ENCODE measurements around the gene ASPG. TPM values are rescaled to one million over a fixed set of nuclear protein-coding genes. Genes with fewer than 3 reads are reported as not detected.

ASPG gene
- total RNA-seq, 1 experiment from 2014 or later = 0.22 TPM

DNA sequence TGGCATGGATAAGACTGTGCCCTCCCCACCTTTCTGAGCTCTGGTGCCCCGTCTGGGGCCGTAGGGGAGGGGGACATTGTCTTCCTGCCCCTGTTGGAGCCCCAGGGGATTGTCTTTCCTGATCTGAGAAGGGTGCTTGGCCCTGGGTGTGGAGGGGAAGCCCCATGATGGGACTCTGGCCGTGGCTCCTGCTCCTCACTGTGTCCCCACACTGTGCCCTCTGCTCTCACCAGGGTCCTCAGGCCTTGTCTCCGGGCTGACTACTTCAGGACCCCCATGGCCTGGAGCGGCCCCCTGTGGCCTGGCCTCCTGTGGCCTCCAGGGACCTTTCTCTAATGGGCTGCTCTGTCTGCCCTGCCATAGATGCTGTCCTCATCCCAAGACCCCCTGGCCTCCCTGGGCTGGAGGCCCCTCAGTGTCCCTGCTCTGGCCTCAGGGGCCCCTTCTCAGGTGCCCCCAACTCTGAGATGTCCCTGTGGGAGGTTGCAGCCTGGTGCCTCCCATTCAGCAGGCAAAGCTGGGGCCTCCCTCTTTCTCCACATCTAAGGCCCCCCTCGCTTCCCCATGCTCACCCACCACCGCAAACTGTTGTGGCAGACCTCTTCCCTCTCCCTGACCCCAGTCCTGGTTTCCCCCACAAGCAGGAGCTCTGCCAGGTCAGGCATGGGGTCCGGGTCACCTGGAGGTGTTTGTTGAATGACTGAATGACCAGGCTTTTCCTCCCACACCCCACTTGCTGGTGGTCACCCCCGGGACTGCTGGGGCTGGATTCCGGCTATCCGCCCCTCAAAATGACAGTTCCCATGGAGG is 56.8 kb downstream of the ASPG start:
- H3K27me3 ChIP-seq (ENCODE audit: low read length) = peaks cover 30% of the 10 kb centered on the region

DNA sequence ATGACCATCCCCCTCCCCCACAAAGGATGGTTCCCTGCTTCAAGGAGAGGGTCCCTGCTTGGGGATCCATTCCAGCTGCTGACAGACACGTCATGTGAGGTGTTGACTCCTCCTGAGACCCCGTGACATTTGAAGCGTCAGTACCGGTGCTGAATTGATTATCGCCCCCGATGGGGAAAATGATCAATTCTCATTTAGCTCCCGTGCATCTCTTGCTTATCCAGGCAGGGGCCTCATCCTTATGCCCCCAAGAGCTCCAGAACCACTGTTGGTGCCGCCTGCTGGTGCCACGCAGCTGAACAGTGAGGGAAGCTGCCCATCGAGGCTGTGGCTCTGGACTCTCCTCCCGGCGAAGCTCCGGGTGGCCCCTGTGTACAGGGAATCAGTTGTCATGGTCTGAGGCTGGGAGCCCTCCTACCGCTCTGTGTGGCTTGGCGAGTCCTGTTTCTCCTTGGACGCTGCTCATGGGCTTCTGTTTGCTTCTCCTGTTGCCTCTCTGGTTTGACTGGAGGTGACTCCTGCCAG is 57.5 kb downstream of the ASPG start:
- H3K36me3 ChIP-seq (ENCODE audit: low read depth, low read length) = no peaks in the 10 kb centered on the region
- CTCF ChIA-PET = no interaction called here
- H3K9me2 ChIP-seq (replicated peaks; ENCODE audit: low read length) = no peaks in the 10 kb centered on the region
- H3F3A ChIP-seq (ENCODE audit: low read length, unreplicated experiment) = no peaks in the 10 kb centered on the region
- no peak overlapping the region for H3K4me3 ChIP-seq (ENCODE audit: low read length)
- no peak overlapping the region for H3K9ac ChIP-seq (ENCODE audit: low read length)
- ATAC-seq (no peak), DNase-seq (no peak)
- H3K27ac ChIP-seq (ENCODE audit: low read length) = no peak overlapping the region
- H3K79me2 ChIP-seq (ENCODE audit: low read length) = no peaks in the 10 kb centered on the region
- POLR2A ChIA-PET (ENCODE audit: unreplicated experiment) = no interaction called here
- no TSS peak for BruUV-seq (replicated peaks)
- H3K4me2 ChIP-seq (ENCODE audit: low read length) = no peak overlapping the region
- intact Hi-C loops (cut with micrococcal nuclease) = no loop called here
- no peaks in the 10 kb centered on the region for H4K20me1 ChIP-seq (ENCODE audit: low read length)
- peaks cover 26% of the 10 kb centered on the region for H3K27me3 ChIP-seq (ENCODE audit: low read length)
- peaks cover 2% of the 10 kb centered on the region; the same call in 1 of the 2 replicates for H3K4me1 ChIP-seq (ENCODE audit: insufficient read depth, low read length)
- no peaks in the 10 kb centered on the region for H3K9me3 ChIP-seq (ENCODE audit: low read length)
- no peak overlapping the region for H2AFZ ChIP-seq (ENCODE audit: low read length)
- TF ChIP-seq EZH2 (IDR thresholded peaks at IDR 0.05; ENCODE audit: low read length, unreplicated experiment) (no peak), CTCF (conservative IDR thresholded peaks at IDR 0.05; ENCODE audit: low read depth, low read length) (peak; percentile 29; the same call in 1 of the 2 replicates)

More for the DNA sequence above, 56.8 kb downstream of the ASPG start:
- peaks cover 5% of the 10 kb centered on the region; the same call in 1 of the 2 replicates for H3K4me1 ChIP-seq (ENCODE audit: insufficient read depth, low read length)
- ChIA-PET POLR2A (ENCODE audit: unreplicated experiment) (no interaction called here), CTCF (no interaction called here)
- intact Hi-C loops (cut with micrococcal nuclease) = no loop called here
- no peaks in the 10 kb centered on the region for H4K20me1 ChIP-seq (ENCODE audit: low read length)
- no peak overlapping the region for H3K4me3 ChIP-seq (ENCODE audit: low read length)
- no peaks in the 10 kb centered on the region for H3F3A ChIP-seq (ENCODE audit: low read length, unreplicated experiment)
- no peak for ATAC-seq
- H3K4me2 ChIP-seq (ENCODE audit: low read length) = no peak overlapping the region
- H3K9me3 ChIP-seq (ENCODE audit: low read length) = no peaks in the 10 kb centered on the region
- H3K36me3 ChIP-seq (ENCODE audit: low read depth, low read length) = no peaks in the 10 kb centered on the region
- no peak overlapping the region for H3K27ac ChIP-seq (ENCODE audit: low read length)
- H3K9ac ChIP-seq (ENCODE audit: low read length) = no peak overlapping the region
- no peaks in the 10 kb centered on the region for H3K9me2 ChIP-seq (replicated peaks; ENCODE audit: low read length)
- no peak overlapping the region for H2AFZ ChIP-seq (ENCODE audit: low read length)
- no peaks in the 10 kb centered on the region for H3K79me2 ChIP-seq (ENCODE audit: low read length)
- no peak for DNase-seq
- TF ChIP-seq EZH2 (IDR thresholded peaks at IDR 0.05; ENCODE audit: low read length, unreplicated experiment) (no peak), EZH2phosphoT487 (IDR thresholded peaks at IDR 0.05; ENCODE audit: borderline replicate concordance, low read length) (no peak)
- no TSS peak for BruUV-seq (replicated peaks)

- Histone ChIP-seq H3K27me3 (ENCODE audit: low read length) (peaks cover 21% of the 10 kb centered on the region), H3K27ac (ENCODE audit: low read length) (no peak overlapping the region), H3K4me3 (ENCODE audit: low read length) (no peak overlapping the region), H3K79me2 (ENCODE audit: low read length) (no peaks in the 10 kb centered on the region), H3K9me2 (replicated peaks; ENCODE audit: low read length) (no peaks in the 10 kb centered on the region), H3K4me2 (ENCODE audit: low read length) (no peak overlapping the region), H3K36me3 (ENCODE audit: low read depth, low read length) (no peaks in the 10 kb centered on the region), H3K9ac (ENCODE audit: low read length) (no peak overlapping the region), H3K9me3 (ENCODE audit: low read length) (no peaks in the 10 kb centered on the region), H3F3A (ENCODE audit: low read length, unreplicated experiment) (no peaks in the 10 kb centered on the region), H4K20me1 (ENCODE audit: low read length) (no peaks in the 10 kb centered on the region), H2AFZ (ENCODE audit: low read length) (no peak overlapping the region), H3K4me1 (ENCODE audit: insufficient read depth, low read length) (no peaks in the 10 kb centered on the region)
- intact Hi-C loops (cut with micrococcal nuclease) = no loop called here
- POLR2A ChIA-PET (ENCODE audit: unreplicated experiment) = no interaction called here
- BruUV-seq (replicated peaks) = no TSS peak
- DNase-seq (no peak), ATAC-seq (no peak)
- no peak for TF ChIP-seq EZH2phosphoT487 (IDR thresholded peaks at IDR 0.05; ENCODE audit: borderline replicate concordance, low read length)
- TF ChIP-seq CTCF (conservative IDR thresholded peaks at IDR 0.05; ENCODE audit: low read depth, low read length) = no peak
- TF ChIP-seq EZH2 (IDR thresholded peaks at IDR 0.05; ENCODE audit: low read length, unreplicated experiment) = no peak
- CTCF ChIA-PET = no interaction called here
Measured at GRCh38 chr14:104143521-104144452, 58.3 kb downstream of the ASPG start.

Data from PC-3 (cell line).